Thyroid gland (tissue), 4 donors: ENCODE results near the gene PTPRH.

Source experiments
- POLR2A ChIP-seq, 2 donors: fragments of 450-650 bp; IDR thresholded peaks; one replicate each; pipeline ENCODE4 v1.6.1; 2017; ENCODE audit warnings: antibody characterized with exemption in 2 of 2, mild to moderate bottlenecking in 2 of 2, moderate library complexity in 1 of 2
- TF ChIP-seq, protein P1 (sequence below), 6 experiments: fragments of 200-600 bp in 3 of 6; fragments of 450-650 bp in 3 of 6; sonication (generic) in 3 of 6; IDR thresholded peaks; one replicate each; pipeline ENCODE4 v1.5.1; 2016 to 2019; ENCODE audit warnings: antibody characterized with exemption in 6 of 6, mild to moderate bottlenecking in 2 of 6, inconsistent platforms in 1 of 6, moderate library complexity in 1 of 6

DNA sequence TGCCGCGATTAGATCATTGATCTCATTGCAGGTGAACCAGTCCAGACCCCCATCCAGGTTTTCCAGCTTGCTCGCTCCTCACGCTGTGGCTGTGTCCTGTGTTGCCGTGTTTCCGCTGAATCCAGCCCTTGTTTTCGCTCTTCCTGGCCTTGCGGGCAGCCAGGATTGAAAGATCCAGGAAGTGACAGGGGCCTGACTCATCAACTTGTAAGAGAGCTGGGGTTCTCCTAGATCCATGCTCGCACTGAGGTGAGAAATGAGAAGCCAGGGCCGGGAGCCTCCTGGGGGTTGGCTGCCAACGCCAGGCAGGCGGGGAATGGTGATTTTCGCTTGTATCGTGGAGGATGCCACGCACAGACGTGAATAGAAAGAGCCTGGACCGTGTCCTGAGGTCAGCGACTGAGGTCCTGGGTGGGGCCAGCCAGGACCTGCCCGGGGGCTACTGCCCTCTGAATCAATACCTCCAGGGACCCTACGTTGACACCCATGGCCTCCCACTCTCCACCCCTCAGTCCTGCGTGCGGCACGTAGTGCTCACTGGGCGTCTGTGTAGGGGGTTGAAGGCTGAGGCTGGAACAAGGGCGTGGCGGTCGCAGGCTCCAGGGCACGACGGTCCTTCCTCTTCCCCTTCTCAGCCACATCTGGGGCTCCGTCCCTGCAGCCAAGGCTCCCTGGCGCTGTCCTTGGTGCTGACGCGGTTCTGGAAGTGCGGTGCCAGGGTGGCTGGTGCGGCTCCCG, 7.3 kb upstream of the PTPRH start:
- no peak for TF ChIP-seq POLR2A (IDR thresholded peaks at IDR 0.05)
- TF ChIP-seq, protein P1, sequence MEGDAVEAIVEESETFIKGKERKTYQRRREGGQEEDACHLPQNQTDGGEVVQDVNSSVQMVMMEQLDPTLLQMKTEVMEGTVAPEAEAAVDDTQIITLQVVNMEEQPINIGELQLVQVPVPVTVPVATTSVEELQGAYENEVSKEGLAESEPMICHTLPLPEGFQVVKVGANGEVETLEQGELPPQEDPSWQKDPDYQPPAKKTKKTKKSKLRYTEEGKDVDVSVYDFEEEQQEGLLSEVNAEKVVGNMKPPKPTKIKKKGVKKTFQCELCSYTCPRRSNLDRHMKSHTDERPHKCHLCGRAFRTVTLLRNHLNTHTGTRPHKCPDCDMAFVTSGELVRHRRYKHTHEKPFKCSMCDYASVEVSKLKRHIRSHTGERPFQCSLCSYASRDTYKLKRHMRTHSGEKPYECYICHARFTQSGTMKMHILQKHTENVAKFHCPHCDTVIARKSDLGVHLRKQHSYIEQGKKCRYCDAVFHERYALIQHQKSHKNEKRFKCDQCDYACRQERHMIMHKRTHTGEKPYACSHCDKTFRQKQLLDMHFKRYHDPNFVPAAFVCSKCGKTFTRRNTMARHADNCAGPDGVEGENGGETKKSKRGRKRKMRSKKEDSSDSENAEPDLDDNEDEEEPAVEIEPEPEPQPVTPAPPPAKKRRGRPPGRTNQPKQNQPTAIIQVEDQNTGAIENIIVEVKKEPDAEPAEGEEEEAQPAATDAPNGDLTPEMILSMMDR (IDR thresholded peaks at IDR 0.05): no peak
